RWPE2 (cell line): ENCODE results near the gene NRTN.
"Not testable (repeated sequence)": the region's sequence is repeated elsewhere in the genome, so short reads cannot be mapped to it uniquely, and the experiment has no call there.

ENCODE experiments used
- ATAC-seq: fragments of 200-7000 bp; cut with Tn5 transposase; 3 replicates; pipeline ENCODE4 v1.9.1; 2021; ENCODE audit warnings: low read depth
- DNase-seq: peaks from one replicate; pipeline ENCODE4 v3.0.0-alpha.2; 2020; ENCODE audit warnings: low spot score
- H3K27ac ChIP-seq: fragments of 450-650 bp; 2 replicates; pipeline ENCODE4 v1.5.1; 2017; ENCODE audit warnings: mild to moderate bottlenecking; ENCODE audit not compliant: poor library complexity, severe bottlenecking
- H3K27me3 ChIP-seq: fragments of 250-450 bp; sonication (Bioruptor Pico); 2 replicates; pipeline ENCODE4 v1.5.1; 2021; ENCODE audit warnings: mild to moderate bottlenecking, moderate library complexity; ENCODE audit not compliant: insufficient read depth, poor library complexity, severe bottlenecking
- H3K36me3 ChIP-seq: fragments of 250-450 bp; sonication (Bioruptor Pico); 2 replicates; pipeline ENCODE4 v1.5.1; 2020; ENCODE audit warnings: low read depth, mild to moderate bottlenecking, moderate library complexity
- H3K4me1 ChIP-seq: fragments of 250-450 bp; sonication (Bioruptor Pico); 2 replicates; pipeline ENCODE4 v1.5.1; 2021; ENCODE audit warnings: mild to moderate bottlenecking, moderate library complexity; ENCODE audit not compliant: insufficient read depth, poor library complexity, severe bottlenecking
- H3K4me3 ChIP-seq: fragments of 250-450 bp; sonication (Bioruptor Pico); 2 replicates; pipeline ENCODE4 v1.5.1; 2021; ENCODE audit warnings: mild to moderate bottlenecking, moderate library complexity; ENCODE audit not compliant: severe bottlenecking
- H3K9me3 ChIP-seq: fragments of 250-450 bp; sonication (Bioruptor Pico); 2 replicates; pipeline ENCODE4 v1.5.1; 2021; ENCODE audit warnings: mild to moderate bottlenecking, moderate library complexity; ENCODE audit not compliant: severe bottlenecking
- TF ChIP-seq, protein P1 (sequence below): fragments of 450-650 bp; IDR thresholded peaks from one replicate; pipeline ENCODE4 v1.5.1; 2017; ENCODE audit warnings: mild to moderate bottlenecking, moderate library complexity; ENCODE audit not compliant: poor library complexity, severe bottlenecking

Gene NRTN

GRCh38 chr19:5843295-5843927 is 38.5 kb downstream of the NRTN start:
- no peak for ATAC-seq
- Histone ChIP-seq H3K36me3 (no peaks in the 10 kb centered on the region), H3K27ac (no peak overlapping the region), H3K9me3 (no peaks in the 10 kb centered on the region), H3K4me1 (no peaks in the 10 kb centered on the region), H3K27me3 (no peaks in the 10 kb centered on the region), H3K4me3 (no peak overlapping the region)
- no peak for DNase-seq
- TF ChIP-seq, protein P1, sequence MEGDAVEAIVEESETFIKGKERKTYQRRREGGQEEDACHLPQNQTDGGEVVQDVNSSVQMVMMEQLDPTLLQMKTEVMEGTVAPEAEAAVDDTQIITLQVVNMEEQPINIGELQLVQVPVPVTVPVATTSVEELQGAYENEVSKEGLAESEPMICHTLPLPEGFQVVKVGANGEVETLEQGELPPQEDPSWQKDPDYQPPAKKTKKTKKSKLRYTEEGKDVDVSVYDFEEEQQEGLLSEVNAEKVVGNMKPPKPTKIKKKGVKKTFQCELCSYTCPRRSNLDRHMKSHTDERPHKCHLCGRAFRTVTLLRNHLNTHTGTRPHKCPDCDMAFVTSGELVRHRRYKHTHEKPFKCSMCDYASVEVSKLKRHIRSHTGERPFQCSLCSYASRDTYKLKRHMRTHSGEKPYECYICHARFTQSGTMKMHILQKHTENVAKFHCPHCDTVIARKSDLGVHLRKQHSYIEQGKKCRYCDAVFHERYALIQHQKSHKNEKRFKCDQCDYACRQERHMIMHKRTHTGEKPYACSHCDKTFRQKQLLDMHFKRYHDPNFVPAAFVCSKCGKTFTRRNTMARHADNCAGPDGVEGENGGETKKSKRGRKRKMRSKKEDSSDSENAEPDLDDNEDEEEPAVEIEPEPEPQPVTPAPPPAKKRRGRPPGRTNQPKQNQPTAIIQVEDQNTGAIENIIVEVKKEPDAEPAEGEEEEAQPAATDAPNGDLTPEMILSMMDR, result no peak

DNA sequence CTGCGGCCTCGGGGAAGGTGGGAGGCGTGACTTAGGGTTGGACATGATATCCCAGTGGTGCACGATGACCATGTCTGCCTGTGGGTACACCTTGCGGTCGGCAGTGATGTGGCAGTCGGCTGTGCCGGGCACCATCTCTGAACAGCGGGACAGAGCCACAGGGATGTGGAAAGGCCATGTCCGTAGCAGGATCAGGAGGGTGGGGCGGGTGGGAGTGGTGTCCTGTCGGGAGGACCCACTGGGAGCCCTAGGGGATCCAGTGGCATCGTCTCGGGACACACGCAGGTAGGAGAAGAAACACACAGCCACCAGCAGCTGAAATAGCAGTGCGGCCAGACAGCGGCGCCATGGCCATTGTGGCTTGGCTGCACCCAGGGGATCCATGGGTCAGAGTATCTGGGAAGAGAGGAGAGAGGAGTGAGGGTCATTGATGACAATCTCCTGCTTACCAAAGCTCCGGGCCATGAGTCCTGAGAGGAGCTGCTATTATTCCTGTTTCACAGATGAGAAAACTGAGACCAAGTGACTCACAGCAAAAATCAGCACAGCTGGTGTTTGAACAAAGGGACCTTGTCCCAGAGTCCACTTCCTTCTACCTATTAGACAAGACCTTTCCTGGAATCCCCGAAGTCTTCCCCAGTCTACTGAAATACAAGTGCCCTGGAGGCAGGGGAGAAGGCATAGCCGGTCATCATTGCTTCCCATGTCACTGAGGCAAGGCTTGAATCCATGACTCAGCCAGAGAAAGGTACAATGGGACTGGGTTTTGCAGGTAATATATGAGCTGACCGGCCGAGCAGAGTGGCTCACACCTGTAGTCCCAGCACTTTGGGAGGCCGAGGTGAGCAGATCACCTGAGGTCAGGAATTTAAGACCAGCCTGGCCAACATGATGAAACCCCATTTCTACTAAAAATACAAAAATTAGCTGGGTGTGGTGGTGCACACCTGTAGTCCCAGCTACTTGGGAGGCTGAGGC is 39.9 kb downstream of the NRTN start:
- DNase-seq (no peak), ATAC-seq (no peak)
- Histone ChIP-seq H3K9me3 (no peaks in the 10 kb centered on the region), H3K27ac (no peak overlapping the region), H3K4me3 (no peak overlapping the region), H3K36me3 (no peaks in the 10 kb centered on the region), H3K27me3 (no peaks in the 10 kb centered on the region), H3K4me1 (no peaks in the 10 kb centered on the region)
- TF ChIP-seq, protein P1, result no peak

DNA sequence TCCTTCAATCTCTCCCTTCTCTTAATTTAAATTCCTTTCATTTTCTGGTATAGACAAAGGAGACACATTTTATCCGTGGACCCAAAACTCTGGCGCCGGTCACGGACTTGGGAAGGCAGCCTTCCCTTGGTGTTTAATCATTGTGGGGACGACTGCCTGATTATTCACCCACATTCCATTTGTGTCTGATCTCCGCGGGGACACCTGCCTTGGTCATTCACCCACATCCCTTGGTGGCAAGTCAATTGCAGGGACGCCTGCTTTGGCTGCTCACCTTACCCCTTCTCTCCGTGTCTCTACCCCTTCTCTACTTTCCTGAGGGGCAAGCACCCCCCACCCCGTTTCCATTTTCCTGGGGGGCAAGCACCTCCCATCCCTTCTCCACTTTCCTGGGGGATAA is 43.0 kb downstream of the NRTN start:
- H3K27me3 ChIP-seq, DNase-seq, H3K36me3 ChIP-seq, H3K9me3 ChIP-seq, H3K27ac ChIP-seq, ATAC-seq, H3K4me3 ChIP-seq: not testable (repeated sequence)
- peaks cover 12% of the 10 kb centered on the region for H3K4me1 ChIP-seq

GRCh38 chr19:5848621-5849020 is 43.8 kb downstream of the NRTN start:
- ATAC-seq, H3K9me3 ChIP-seq, H3K4me3 ChIP-seq, DNase-seq, H3K27me3 ChIP-seq, H3K27ac ChIP-seq, H3K36me3 ChIP-seq: not testable (repeated sequence)
- H3K4me1 ChIP-seq, result peaks cover 12% of the 10 kb centered on the region

DNA sequence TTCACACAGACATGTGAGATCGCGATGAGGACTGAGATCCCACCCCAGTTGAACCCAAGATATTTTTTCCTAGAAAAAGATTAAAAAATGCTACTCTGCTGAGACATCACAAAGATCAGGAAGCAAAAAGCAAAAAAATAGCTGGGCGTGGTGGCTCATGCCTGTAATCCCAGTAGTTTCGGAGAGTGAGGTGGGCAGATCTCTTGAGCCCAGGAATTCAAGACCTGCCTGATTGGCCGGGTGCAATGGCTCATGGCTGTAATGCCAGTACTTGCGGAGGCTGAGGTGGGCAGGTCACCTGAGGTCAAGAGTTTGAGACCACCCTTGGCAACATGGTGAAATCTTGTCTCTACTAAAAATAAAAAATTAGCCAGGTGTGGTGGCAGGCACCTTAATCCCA is 45.3 kb downstream of the NRTN start:
- DNase-seq, result no peak
- H3K36me3 ChIP-seq, result no peaks in the 10 kb centered on the region

More for the DNA sequence above, 45.3 kb downstream of the NRTN start:
- H3K27me3 ChIP-seq, result no peaks in the 10 kb centered on the region
- H3K9me3 ChIP-seq, result no peaks in the 10 kb centered on the region
- no peak overlapping the region for H3K4me3 ChIP-seq
- no peak for ATAC-seq
- TF ChIP-seq, protein P1, result no peak
- no peak overlapping the region for H3K27ac ChIP-seq
- H3K4me1 ChIP-seq, result peaks cover 12% of the 10 kb centered on the region
